Gastrocnemius medialis (tissue), 4 donors: Measurements from ENCODE around the gene GNG11.

ENCODE experiments used
- CTCF ChIP-seq, 5 experiments: fragments of 450-650 bp in 3 of 5; fragments of 200-600 bp in 2 of 5; sonication (generic) in 2 of 5; IDR thresholded peaks in 4 of 5; conservative IDR thresholded peaks in 1 of 5; 1 replicate in 4 of 5; 2 replicates in 1 of 5; pipeline ENCODE4 v1.5.1; 2016 to 2019; ENCODE audit warnings: antibody characterized with exemption in 5 of 5, mild to moderate bottlenecking in 3 of 5, moderate library complexity in 3 of 5
- POLR2A ChIP-seq, 2 donors: fragments of 450-650 bp; IDR thresholded peaks; one replicate each; pipeline ENCODE4 v1.6.1; 2017; ENCODE audit warnings: antibody characterized with exemption in 2 of 2, mild to moderate bottlenecking in 2 of 2, moderate library complexity in 2 of 2

DNA sequence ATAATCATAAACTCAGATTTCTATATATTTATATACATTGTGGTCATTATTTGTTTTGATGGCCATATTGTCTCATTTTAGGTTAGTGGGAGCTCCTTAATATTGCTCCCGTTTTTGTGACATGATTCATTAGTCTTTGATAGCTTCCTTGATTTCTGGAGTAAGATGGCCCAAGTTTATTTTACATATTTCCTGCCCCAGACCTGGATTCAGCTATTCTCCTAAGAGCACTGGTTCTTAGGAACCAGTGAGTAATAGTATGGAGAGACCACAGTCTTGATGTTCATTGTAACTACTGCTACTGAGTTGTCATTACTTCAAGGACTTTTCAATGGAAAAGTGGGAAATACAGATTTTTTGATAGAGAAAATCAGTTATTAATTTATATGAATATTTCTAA, 37.0 kb upstream of the GNG11 start:
- no peak for TF ChIP-seq CTCF (IDR thresholded peaks at IDR 0.05 in 4 of 5, conservative IDR thresholded peaks at IDR 0.05 in 1 of 5)
- TF ChIP-seq POLR2A (IDR thresholded peaks at IDR 0.05) = no peak
